NCI-H82 treated with DMSO at 0.1 percent for 48 hours (cell line): ENCODE measurements around the gene CHRNB4.

ENCODE experiments used
- DNase-seq: peaks from one replicate; lab custom pipeline; 2025; ENCODE audit not compliant: unreplicated experiment; lab: John Stamatoyannopoulos, UW

Gene CHRNB4

GRCh38 chr15:78668987-78669386 is 28.0 kb upstream of the CHRNB4 start:
- no peak for DNase-seq

GRCh38 chr15:78667578-78668236 is 26.7 kb upstream of the CHRNB4 start:
- DNase-seq = no peak

GRCh38 chr15:78666010-78666409 is 25.0 kb upstream of the CHRNB4 start:
- no peak for DNase-seq

GRCh38 chr15:78663703-78664102 is 22.7 kb upstream of the CHRNB4 start:
- no peak for DNase-seq

GRCh38 chr15:78662028-78662427 is 21.0 kb upstream of the CHRNB4 start:
- no peak for DNase-seq

GRCh38 chr15:78661001-78661400 is 20.0 kb upstream of the CHRNB4 start:
- DNase-seq = no peak

GRCh38 chr15:78660584-78660983 is 19.6 kb upstream of the CHRNB4 start:
- DNase-seq = no peak

GRCh38 chr15:78658823-78659222 is 17.8 kb upstream of the CHRNB4 start:
- no peak for DNase-seq

- DNase-seq = no peak
These were observed 13.3 kb upstream of the CHRNB4 start for GRCh38 chr15:78654272-78654671.

GRCh38 chr15:78651930-78652615 is 11.1 kb upstream of the CHRNB4 start:
- DNase-seq = no peak

- no peak for DNase-seq
These were observed 10.0 kb upstream of the CHRNB4 start for GRCh38 chr15:78651007-78651406.

GRCh38 chr15:78650022-78650421 is 9.0 kb upstream of the CHRNB4 start:
- no peak for DNase-seq

- no peak for DNase-seq
These were observed 4.0 kb upstream of the CHRNB4 start for GRCh38 chr15:78645009-78645408.

- DNase-seq = no peak
These were observed 1.3 kb upstream of the CHRNB4 start for GRCh38 chr15:78642331-78642730.

GRCh38 chr15:78641749-78642275 is 802 bp upstream of the CHRNB4 start:
- DNase-seq = no peak

GRCh38 chr15:78640527-78641101 is 396 bp downstream of the CHRNB4 start:
- DNase-seq = no peak

- peak; percentile 58 for DNase-seq
These were observed 2.2 kb downstream of the CHRNB4 start for GRCh38 chr15:78638658-78639314.

GRCh38 chr15:78637776-78638435 is 3.1 kb downstream of the CHRNB4 start:
- DNase-seq = peak; percentile 57

GRCh38 chr15:78636378-78636859 is 4.6 kb downstream of the CHRNB4 start:
- DNase-seq = no peak

- no peak for DNase-seq
These were observed 5.7 kb downstream of the CHRNB4 start for GRCh38 chr15:78635346-78635745.
